Tibial nerve (tissue), 4 donors: ENCODE data around the gene BCL2L11. TPM values are rescaled to one million over a fixed set of nuclear protein-coding genes. Genes with fewer than 3 reads are reported as not detected.

ENCODE experiments used
- DNase-seq, 2 donors: peaks; one replicate each; pipeline ENCODE4 v3.0.0-alpha.2; 2019; ENCODE audit warnings: low spot score in 2 of 2
- H3K27ac ChIP-seq, 4 donors: fragments of 200-600 bp; sonication (generic) in 3 of 4; one replicate each; pipeline ENCODE4 v1.5.1; 2017 to 2019; ENCODE audit warnings: mild to moderate bottlenecking in 1 of 4
- H3K27me3 ChIP-seq, 2 donors: fragments of 200-600 bp; sonication (generic) in 1 of 2; one replicate each; pipeline versions ENCODE4 v1.5.1 to v1.6.0; 2017 to 2019
- H3K36me3 ChIP-seq, 3 donors: fragments of 200-600 bp; sonication (generic); one replicate each; pipeline ENCODE4 v1.5.1; 2018 to 2019
- H3K4me1 ChIP-seq, 4 donors: fragments of 200-600 bp; sonication (generic) in 3 of 4; one replicate each; pipeline ENCODE4 v1.5.1; 2017 to 2019
- H3K4me3 ChIP-seq, 4 donors: fragments of 200-600 bp; sonication (generic) in 3 of 4; one replicate each; pipeline ENCODE4 v1.5.1; 2017 to 2019; ENCODE audit warnings: mild to moderate bottlenecking in 1 of 4, moderate library complexity in 1 of 4
- H3K9me3 ChIP-seq, 4 donors: fragments of 200-600 bp; sonication (generic) in 3 of 4; one replicate each; pipeline ENCODE4 v1.5.1; 2017 to 2019
- CTCF ChIP-seq, 5 experiments: fragments of 200-600 bp in 3 of 5; fragments of 450-650 bp in 2 of 5; sonication (generic) in 3 of 5; IDR thresholded peaks; one replicate each; pipeline ENCODE4 v1.5.1; 2016 to 2019; ENCODE audit warnings: antibody characterized with exemption in 5 of 5, mild to moderate bottlenecking in 3 of 5, moderate library complexity in 2 of 5
- EP300 ChIP-seq, 2 donors: sonication (generic); formaldehyde crosslinking; IDR thresholded peaks; one replicate each; pipeline ENCODE4 v1.6.1; 2017; ENCODE audit warnings: antibody characterized with exemption in 2 of 2, mild to moderate bottlenecking in 1 of 2
- POLR2A ChIP-seq, 2 donors: fragments of 450-650 bp; IDR thresholded peaks; one replicate each; pipeline ENCODE4 v1.6.1; 2017; ENCODE audit warnings: antibody characterized with exemption in 2 of 2, mild to moderate bottlenecking in 2 of 2, moderate library complexity in 2 of 2
- WGBS, 2 donors: methylation state at CpG; one replicate each; pipeline ENCODE4 v1.1.5; 2018; 5-methylcytosine and 5-hydroxymethylcytosine counted together
- total RNA-seq, 4 donors: library from RNA; depleted of rRNA; stranded (reverse); fragments of >200 nt; gene quantifications; one replicate each; pipeline ENCODE4 v1.1.0, GENCODE V29; 2016

BCL2L11 gene
- total RNA-seq, 4 donors from 2014 or later = 8.7 to 36.5 (median 25.8) TPM

DNA sequence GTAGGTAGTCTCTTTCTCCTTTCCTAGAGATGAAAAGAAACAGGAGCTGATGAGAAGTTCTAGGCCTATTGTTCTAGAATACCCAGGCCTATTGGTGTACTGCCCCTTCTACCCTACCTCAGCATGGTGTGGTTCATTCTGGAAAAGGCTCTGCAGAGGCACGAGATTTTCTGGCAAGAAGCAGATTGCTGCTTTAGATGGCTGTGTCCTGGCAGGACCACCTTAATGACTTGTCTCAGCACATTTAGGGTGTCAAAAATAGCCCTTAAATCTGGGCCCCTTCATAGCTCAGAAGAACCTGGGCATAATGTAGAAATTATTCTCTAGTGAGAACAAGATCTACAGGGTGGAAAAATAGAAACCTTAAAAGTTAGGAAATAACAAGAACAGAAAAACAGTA lies 87.9 kb downstream of the BCL2L11 start:
- TF ChIP-seq EP300 (IDR thresholded peaks at IDR 0.05) (no peak), CTCF (IDR thresholded peaks at IDR 0.05) (no peak), POLR2A (IDR thresholded peaks at IDR 0.05) (no peak)
- H3K4me3 ChIP-seq = no peak overlapping the region
- H3K36me3 ChIP-seq = no peaks in the 10 kb centered on the region
- H3K4me1 ChIP-seq = no peaks in the 10 kb centered on the region
- H3K9me3 ChIP-seq = peaks cover 0 to 6% (median 3%) of the 10 kb centered on the region in 4 donors
- DNase-seq = no peak
- no peak overlapping the region for H3K27ac ChIP-seq
- H3K27me3 ChIP-seq = no peaks in the 10 kb centered on the region
- WGBS, 2 donors = 88 to 94% methylated on average over 1 of the region's 1 CpG

- Histone ChIP-seq H3K27ac (no peak overlapping the region), H3K4me1 (no peaks in the 10 kb centered on the region), H3K4me3 (no peak overlapping the region), H3K9me3 (peaks cover 0 to 11% (median 5%) of the 10 kb centered on the region in 4 donors), H3K36me3 (no peaks in the 10 kb centered on the region), H3K27me3 (no peaks in the 10 kb centered on the region)
- DNase-seq = no peak
- WGBS, 2 donors = 97 to 100% methylated on average over 1 of the region's 1 CpG
- TF ChIP-seq EP300 (IDR thresholded peaks at IDR 0.05) = no peak
- TF ChIP-seq CTCF (IDR thresholded peaks at IDR 0.05) = no peak
- TF ChIP-seq POLR2A (IDR thresholded peaks at IDR 0.05) = no peak
Observed at GRCh38 chr2:111209045-111209514, 88.4 kb downstream of the BCL2L11 start.

GRCh38 chr2:111210036-111210435 lies 89.3 kb downstream of the BCL2L11 start:
- no peaks in the 10 kb centered on the region for H3K27me3 ChIP-seq
- TF ChIP-seq EP300 (IDR thresholded peaks at IDR 0.05) = no peak
- no peak for TF ChIP-seq POLR2A (IDR thresholded peaks at IDR 0.05)
- no peak for TF ChIP-seq CTCF (IDR thresholded peaks at IDR 0.05)
- no peaks in the 10 kb centered on the region for H3K4me1 ChIP-seq
- WGBS, 2 donors = 91 to 96% methylated on average over 1 of the region's 1 CpG
- H3K36me3 ChIP-seq = peaks cover 0 to 4% (median 0%) of the 10 kb centered on the region in 3 donors
- no peak overlapping the region for H3K27ac ChIP-seq
- peaks cover 0 to 19% (median 8%) of the 10 kb centered on the region in 4 donors for H3K9me3 ChIP-seq
- H3K4me3 ChIP-seq = no peak overlapping the region
- DNase-seq = no peak

DNA sequence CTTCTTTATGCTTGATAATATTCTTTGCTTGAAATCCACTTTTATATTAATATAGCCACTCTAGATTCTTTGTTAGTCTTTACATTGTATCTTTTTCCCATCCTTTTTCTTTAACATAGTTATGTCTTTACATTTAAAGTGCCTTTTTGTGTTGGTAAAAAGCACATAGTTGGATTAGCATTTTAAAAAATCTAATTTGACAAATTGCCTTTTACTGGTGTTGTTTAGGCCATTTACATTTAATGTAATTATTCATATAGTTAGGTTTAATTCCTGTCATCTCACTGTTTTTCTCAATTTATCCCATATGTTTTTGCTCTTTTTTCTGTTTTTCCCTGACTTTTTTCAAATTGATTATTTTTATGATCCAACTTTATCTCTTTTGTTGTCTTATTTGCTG lies 93.2 kb downstream of the BCL2L11 start:
- Histone ChIP-seq H3K9me3 (peaks cover 0 to 25% (median 8%) of the 10 kb centered on the region in 4 donors), H3K36me3 (peaks cover 0 to 6% (median 0%) of the 10 kb centered on the region in 3 donors), H3K4me1 (no peaks in the 10 kb centered on the region), H3K4me3 (no peak overlapping the region), H3K27me3 (no peaks in the 10 kb centered on the region), H3K27ac (no peak overlapping the region)
- no peak for TF ChIP-seq CTCF (IDR thresholded peaks at IDR 0.05)
- no peak for DNase-seq

DNA sequence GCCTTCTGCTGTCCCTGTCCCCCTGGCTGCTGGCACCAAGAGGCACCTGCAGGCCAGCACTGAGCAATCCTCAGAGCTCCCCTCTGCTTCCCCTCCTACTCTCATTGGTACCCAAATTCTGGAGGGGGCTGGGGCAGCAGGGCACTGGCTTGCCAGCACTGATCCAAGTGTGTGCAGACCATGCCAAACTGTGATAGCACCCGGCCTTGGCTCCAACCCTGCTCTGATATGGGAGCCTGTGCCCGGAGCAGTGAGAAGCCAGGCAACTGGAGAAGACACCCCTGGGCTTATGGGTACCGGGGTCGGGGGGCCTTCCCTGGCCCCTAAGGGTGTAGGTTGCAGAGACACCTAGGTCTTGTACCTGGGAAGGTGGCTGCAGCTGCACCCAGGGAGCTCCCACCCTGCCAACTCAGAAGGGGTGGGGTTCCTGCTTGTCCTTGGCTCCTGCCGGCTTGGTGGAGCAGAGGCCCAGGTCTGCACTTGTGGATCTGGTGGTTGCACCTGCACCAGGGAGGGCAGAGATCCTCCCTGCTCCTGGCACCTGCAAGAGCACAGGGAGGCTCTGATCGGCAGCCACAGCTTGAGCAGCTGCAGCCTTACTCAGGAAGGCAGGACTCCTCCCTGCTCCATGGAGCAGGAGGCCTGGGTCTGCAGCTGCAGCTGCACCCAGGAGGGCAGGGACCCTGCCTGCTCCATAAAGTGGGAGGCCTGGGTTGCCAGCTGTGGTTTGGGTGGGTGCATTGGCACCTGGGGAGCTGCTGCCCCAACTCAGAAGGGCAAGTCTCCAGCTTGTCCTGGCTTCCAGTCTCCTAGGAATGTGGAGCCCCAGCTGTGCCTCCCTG lies 96.3 kb downstream of the BCL2L11 start:
- peaks cover 0 to 6% (median 0%) of the 10 kb centered on the region in 3 donors for H3K36me3 ChIP-seq
- no peak overlapping the region for H3K27ac ChIP-seq
- WGBS, 2 donors = 75 to 92% methylated on average over 5 to 6 of the region's 6 CpGs
- no peaks in the 10 kb centered on the region for H3K4me1 ChIP-seq
- H3K4me3 ChIP-seq = no peak overlapping the region
- no peak for DNase-seq
- TF ChIP-seq POLR2A (IDR thresholded peaks at IDR 0.05) (no peak), EP300 (IDR thresholded peaks at IDR 0.05) (no peak), CTCF (IDR thresholded peaks at IDR 0.05) (no peak)
- peaks cover 0 to 25% (median 8%) of the 10 kb centered on the region in 4 donors for H3K9me3 ChIP-seq
- no peaks in the 10 kb centered on the region for H3K27me3 ChIP-seq
